HG02763 (cell line): ENCODE measurements around the gene DSN1.
"Not testable (repeated sequence)": the region's sequence is repeated elsewhere in the genome, so short reads cannot be mapped to it uniquely, and the experiment has no call there.

ENCODE experiments used
- ATAC-seq: cut with Tn5 transposase; IDR thresholded peaks from one replicate; pipeline ENCODE4 v1.9.1; 2021; ENCODE audit warnings: mild to moderate bottlenecking, moderate library complexity; ENCODE audit not compliant: unreplicated experiment

The DSN1 gene

GRCh38 chr20:36773597-36774390 is at the start of gene DSN1:
Gene DSN1 (minus strand): TSS chr20:36773763. CDS start chr20:36771458, 2,305 bp downstream.
- peak; percentile 89 for ATAC-seq

- no peak for ATAC-seq
These were observed 49.6 kb upstream of the DSN1 start for GRCh38 chr20:36823121-36823520.

DNA sequence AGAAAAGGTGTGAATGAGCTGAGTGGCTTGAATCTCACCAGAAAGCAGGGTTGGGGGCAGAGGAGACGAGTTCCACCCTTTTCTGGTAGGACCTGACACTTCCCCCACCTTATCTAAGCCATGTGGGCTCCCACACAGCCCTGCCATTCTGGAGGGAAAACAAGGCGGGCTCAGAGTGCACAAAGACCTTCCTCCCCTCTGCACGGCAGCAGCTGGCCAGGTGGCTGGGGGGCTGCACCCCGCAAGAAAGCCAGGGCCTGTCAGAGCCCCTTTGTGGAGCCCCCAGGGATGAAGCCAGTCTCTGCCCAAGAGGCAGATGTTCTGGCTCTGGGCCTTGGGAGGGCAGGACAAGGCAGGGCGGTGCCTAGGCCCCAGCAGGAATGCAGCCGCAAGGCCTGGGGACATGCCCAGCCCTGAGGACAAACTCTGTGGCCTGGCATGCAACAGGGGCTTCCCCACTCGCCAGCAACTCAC is 48.4 kb upstream of the DSN1 start:
- no peak for ATAC-seq

DNA sequence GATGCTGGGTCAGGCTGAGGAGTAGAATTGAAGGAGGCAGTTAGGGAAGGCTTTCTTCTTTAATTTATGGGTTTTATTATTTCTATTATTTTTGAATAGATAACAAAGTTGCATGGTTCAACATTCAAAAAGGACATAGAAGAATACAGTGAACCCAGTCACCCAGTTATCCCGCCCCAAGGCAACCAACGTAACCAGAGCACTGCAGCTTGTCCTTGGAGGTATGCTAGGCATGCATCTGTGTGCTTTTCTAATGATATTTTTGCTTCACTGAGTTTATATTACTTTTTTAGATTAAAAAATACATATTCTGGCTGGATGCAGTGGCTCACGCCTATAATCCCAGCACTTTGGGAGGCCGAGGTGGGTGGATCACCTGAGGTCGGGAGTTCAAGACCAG is 47.4 kb upstream of the DSN1 start:
- ATAC-seq, result no peak

- ATAC-seq, result no peak
These were observed 46.5 kb upstream of the DSN1 start for GRCh38 chr20:36820073-36820472.

- ATAC-seq, result no peak
These were observed 46.1 kb upstream of the DSN1 start for GRCh38 chr20:36819659-36820058.

GRCh38 chr20:36818861-36819260 is 45.3 kb upstream of the DSN1 start:
- no peak for ATAC-seq

GRCh38 chr20:36818185-36818584 is 44.6 kb upstream of the DSN1 start:
- ATAC-seq, result no peak

GRCh38 chr20:36817496-36817895 is 43.9 kb upstream of the DSN1 start:
- no peak for ATAC-seq

DNA sequence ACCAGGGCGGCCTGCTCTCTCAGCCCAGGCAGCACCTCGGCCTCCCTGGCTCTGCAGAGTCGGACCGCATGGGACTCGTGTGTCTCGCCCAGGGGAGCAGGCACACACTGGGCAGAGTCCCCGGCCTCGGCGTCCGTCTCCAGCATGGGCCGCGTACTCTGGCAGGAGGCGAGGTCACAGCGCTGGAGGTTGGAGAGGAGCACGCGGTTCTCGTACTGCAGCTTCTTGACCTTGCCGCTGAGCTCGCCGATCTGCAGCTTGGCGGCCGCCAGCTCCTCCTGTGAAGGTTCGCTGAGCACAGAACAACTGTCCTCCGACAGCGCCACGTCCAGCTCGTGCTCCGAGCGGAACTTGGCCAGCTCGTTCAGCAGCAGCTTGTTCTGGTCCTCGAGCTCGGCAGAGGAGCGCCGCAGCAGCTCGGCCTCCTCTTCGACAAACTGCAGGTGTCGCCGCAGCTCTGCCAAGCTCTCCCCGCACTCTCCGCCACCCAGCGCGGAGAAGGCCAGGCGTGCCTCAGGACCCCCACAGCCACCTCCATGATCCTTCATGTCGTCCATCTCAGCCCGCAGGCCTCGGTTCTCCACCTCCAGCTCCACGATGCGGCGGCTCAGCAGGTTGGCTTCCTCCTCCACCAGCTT is 42.0 kb upstream of the DSN1 start:
- no peak for ATAC-seq

DNA sequence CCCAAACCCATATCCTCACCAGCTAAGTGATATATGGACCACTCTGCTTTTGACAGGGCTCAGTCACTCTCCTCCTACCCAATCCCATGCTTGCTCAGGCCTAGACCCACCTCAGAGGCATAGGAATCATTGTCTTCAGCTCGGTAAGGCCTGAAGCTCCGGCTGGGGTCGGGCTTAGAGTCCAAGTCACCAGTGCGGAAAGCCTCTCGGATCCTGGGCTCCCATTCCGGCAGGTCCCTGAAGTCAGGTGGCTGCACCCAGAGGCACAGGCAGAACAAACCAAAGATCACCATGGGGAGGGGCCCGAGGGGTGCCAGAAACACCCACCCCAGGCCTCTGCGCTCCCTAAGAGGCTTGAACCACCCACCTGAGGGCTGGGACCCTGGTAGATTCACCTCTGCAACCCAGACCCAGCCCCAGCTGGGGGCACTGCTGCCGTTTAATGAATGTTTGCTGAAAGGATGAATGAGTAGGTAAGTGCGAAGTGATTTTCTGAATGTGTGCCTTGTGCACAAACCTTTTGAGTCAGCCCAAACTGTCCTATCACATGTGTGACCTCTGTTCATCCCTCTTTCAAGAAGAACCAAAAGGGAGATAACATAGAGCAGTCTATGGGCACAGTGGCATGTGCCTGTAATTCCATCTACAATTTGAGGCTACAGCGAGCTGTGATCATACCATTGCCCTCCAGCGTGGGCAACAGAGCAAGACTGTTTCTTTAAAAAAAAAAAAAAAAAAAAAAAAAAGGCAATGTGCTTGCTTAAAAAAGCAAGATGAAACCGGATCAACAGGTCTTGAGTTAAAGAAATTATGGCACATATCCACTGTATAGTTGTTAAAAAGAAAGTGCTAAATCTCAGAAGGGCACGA is 39.3 kb upstream of the DSN1 start:
- ATAC-seq, result no peak

- no peak for ATAC-seq
These were observed 35.0 kb upstream of the DSN1 start for GRCh38 chr20:36808317-36809257.

GRCh38 chr20:36806049-36806448 is 32.5 kb upstream of the DSN1 start:
- ATAC-seq, result no peak

DNA sequence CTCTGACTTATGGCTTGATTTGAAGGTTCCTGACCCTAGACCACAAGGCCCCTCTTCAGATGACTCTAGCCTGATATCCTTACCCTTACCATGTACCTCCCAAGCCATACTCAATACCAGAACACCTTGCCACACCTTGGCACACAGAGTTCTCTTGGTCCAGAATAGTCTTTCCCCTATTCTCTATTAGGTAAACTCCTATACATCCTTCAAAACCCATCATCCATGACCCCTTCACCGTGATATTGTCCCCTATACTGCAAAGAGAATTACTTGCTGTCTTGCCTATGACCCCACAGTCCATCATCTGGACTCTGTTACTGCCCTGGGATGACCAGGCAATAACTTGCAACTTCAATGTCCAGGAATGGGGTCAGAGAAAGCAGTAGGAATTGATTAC is 31.8 kb upstream of the DSN1 start:
- ATAC-seq, result no peak

DNA sequence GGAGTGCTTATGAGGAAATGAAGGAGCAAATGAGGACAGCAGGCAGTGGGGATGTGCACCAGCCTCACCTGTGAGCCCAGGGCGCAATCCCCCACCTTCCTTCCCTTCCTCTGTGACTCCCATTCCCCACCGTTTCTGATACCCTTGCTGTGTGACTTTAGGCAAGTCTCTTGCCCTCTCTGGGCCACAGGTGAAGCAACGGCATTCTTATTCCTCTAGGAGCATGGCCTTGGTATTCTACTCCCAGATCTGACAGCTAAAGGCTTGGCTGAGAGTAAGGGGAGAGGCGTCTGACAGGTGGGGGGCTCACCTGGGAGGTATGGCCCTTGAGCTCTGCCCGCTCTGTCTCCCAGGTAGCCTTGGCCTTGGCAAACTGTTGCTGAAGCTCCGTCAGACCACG is 30.9 kb upstream of the DSN1 start:
- ATAC-seq, result no peak

GRCh38 chr20:36802326-36803222 is 29.0 kb upstream of the DSN1 start:
- no peak for ATAC-seq

- no peak for ATAC-seq
These were observed 26.8 kb upstream of the DSN1 start for GRCh38 chr20:36800410-36800809.

GRCh38 chr20:36799313-36799712 is 25.8 kb upstream of the DSN1 start:
- ATAC-seq, result not testable (repeated sequence)

GRCh38 chr20:36796875-36797274 is 23.3 kb upstream of the DSN1 start:
- no peak for ATAC-seq
